ENCODE results near the gene KCNMA1.

Gene KCNMA1

DNA sequence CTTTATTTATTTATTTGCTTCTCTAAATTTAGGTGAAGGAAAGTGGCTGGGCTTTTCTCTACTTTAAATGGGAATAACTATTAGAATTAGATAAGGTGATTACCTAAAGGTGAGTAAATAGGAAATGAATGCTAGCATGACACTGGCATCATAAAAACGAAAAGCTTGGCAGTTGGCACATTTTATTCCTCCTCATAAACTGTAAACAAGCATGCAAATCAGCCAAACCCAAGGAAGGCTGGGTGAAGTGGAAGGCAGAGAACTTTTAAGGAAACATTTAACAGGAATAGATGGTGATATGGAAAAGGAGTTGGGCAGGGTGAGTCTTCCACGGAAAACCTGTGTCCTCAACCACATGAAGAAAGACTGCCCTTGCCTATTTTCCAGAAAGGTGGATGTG is 669.1 kb downstream of the KCNMA1 start:
- H3K9me3 ChIP-seq (replicated peaks in 1 of 2; ENCODE audit: control insufficient read depth in 2 of 2, insufficient read depth in 1 of 2, low read depth in 1 of 2, low read length in 2 of 2): no peaks in the 10 kb centered on the region
- no peak for DNase-seq (ENCODE audit: low spot score)
- no peak overlapping the region for H4K91ac ChIP-seq (ENCODE audit: low read depth, low read length, poor library complexity)
- H3K14ac ChIP-seq (ENCODE audit: low read length): no peak overlapping the region
- peaks cover 0 to 6% of the 10 kb centered on the region in 2 donors for H3K4me1 ChIP-seq (ENCODE audit: control insufficient read depth in 2 of 2, insufficient read depth in 1 of 2, low read depth in 1 of 2, low read length in 2 of 2)
- no peak overlapping the region for H2BK12ac ChIP-seq (ENCODE audit: low read length)
- H3K23ac ChIP-seq (ENCODE audit: low read depth, low read length, poor library complexity): no peak overlapping the region
- WGBS, 2 donors (ENCODE audit: extremely low coverage in 2 of 2, insufficient read length in 2 of 2, insufficient replicate concordance in 1 of 2): no CpG with 5 or more reads among the region's 2 CpGs
- H2BK15ac ChIP-seq (ENCODE audit: low read length): no peak overlapping the region
- no peak overlapping the region for H3K4me2 ChIP-seq (ENCODE audit: insufficient read depth, low read length, poor library complexity, severe bottlenecking)
- H3K27me3 ChIP-seq (ENCODE audit: control insufficient read depth in 3 of 3, insufficient read depth in 3 of 3, low read depth in 1 of 3, low read length in 3 of 3): no peaks in the 10 kb centered on the region
- H3K79me1 ChIP-seq (ENCODE audit: low read depth, low read length): no peaks in the 10 kb centered on the region
- H3K9ac ChIP-seq (ENCODE audit: low read depth, low read length, poor library complexity): no peak overlapping the region
- H3K18ac ChIP-seq (ENCODE audit: low read length): no peak overlapping the region
- H2BK5ac ChIP-seq (ENCODE audit: low read length): no peak overlapping the region
- H4K8ac ChIP-seq (ENCODE audit: low read depth, low read length): no peak overlapping the region
- H3K4ac ChIP-seq (ENCODE audit: low read length): no peak overlapping the region
- H3K4me3 ChIP-seq (ENCODE audit: low read length in 2 of 2): no peak overlapping the region
- no peak overlapping the region for H3K27ac ChIP-seq (replicated peaks; ENCODE audit: low read length)
- no peak overlapping the region for H2AFZ ChIP-seq (ENCODE audit: low read length)
- no peak overlapping the region for H2BK120ac ChIP-seq (ENCODE audit: low read depth, low read length)
- H2AK5ac ChIP-seq (ENCODE audit: low read depth, low read length): no peak overlapping the region
- H3K36me3 ChIP-seq (replicated peaks in 1 of 2; ENCODE audit: control insufficient read depth in 2 of 2, insufficient read depth in 2 of 2, low read length in 2 of 2): no peaks in the 10 kb centered on the region

- H3K9me3 ChIP-seq (replicated peaks in 1 of 2; ENCODE audit: control insufficient read depth in 2 of 2, insufficient read depth in 1 of 2, low read depth in 1 of 2, low read length in 2 of 2): no peaks in the 10 kb centered on the region
- no peak for DNase-seq (ENCODE audit: low spot score)
- no CpG with 5 or more reads among the region's 4 CpGs for WGBS, 2 donors (ENCODE audit: extremely low coverage in 2 of 2, insufficient read length in 2 of 2, insufficient replicate concordance in 1 of 2)
- H3K79me1 ChIP-seq (ENCODE audit: low read depth, low read length): no peaks in the 10 kb centered on the region
- H3K9ac ChIP-seq (ENCODE audit: low read depth, low read length, poor library complexity): no peak overlapping the region
- no peaks in the 10 kb centered on the region for H3K4me1 ChIP-seq (ENCODE audit: control insufficient read depth in 2 of 2, insufficient read depth in 1 of 2, low read depth in 1 of 2, low read length in 2 of 2)
- peaks cover 0 to 2% (median 0%) of the 10 kb centered on the region in 3 experiments for H3K27me3 ChIP-seq (ENCODE audit: control insufficient read depth in 3 of 3, insufficient read depth in 3 of 3, low read depth in 1 of 3, low read length in 3 of 3)
- no peak overlapping the region for H2AFZ ChIP-seq (ENCODE audit: low read length)
- H2BK15ac ChIP-seq (ENCODE audit: low read length): no peak overlapping the region
- no peak overlapping the region for H3K4me3 ChIP-seq (ENCODE audit: low read length in 2 of 2)
- no peak overlapping the region for H2BK12ac ChIP-seq (ENCODE audit: low read length)
- H3K14ac ChIP-seq (ENCODE audit: low read length): no peak overlapping the region
- no peak overlapping the region for H2BK5ac ChIP-seq (ENCODE audit: low read length)
- no peaks in the 10 kb centered on the region for H3K36me3 ChIP-seq (replicated peaks in 1 of 2; ENCODE audit: control insufficient read depth in 2 of 2, insufficient read depth in 2 of 2, low read length in 2 of 2)
- H3K4me2 ChIP-seq (ENCODE audit: insufficient read depth, low read length, poor library complexity, severe bottlenecking): no peak overlapping the region
- H4K91ac ChIP-seq (ENCODE audit: low read depth, low read length, poor library complexity): no peak overlapping the region
- H2AK5ac ChIP-seq (ENCODE audit: low read depth, low read length): no peak overlapping the region
- H2BK120ac ChIP-seq (ENCODE audit: low read depth, low read length): no peak overlapping the region
- H3K23ac ChIP-seq (ENCODE audit: low read depth, low read length, poor library complexity): no peak overlapping the region
- no peak overlapping the region for H3K18ac ChIP-seq (ENCODE audit: low read length)
- H3K4ac ChIP-seq (ENCODE audit: low read length): no peak overlapping the region
- H4K8ac ChIP-seq (ENCODE audit: low read depth, low read length): no peak overlapping the region
- no peak overlapping the region for H3K27ac ChIP-seq (replicated peaks; ENCODE audit: low read length)
These were observed 674.8 kb downstream of the KCNMA1 start for GRCh38 chr10:76962851-76963250.

- Histone ChIP-seq H2BK12ac (ENCODE audit: low read length) (no peak overlapping the region), H3K4ac (ENCODE audit: low read length) (no peak overlapping the region), H3K27me3 (ENCODE audit: control insufficient read depth in 3 of 3, insufficient read depth in 3 of 3, low read depth in 1 of 3, low read length in 3 of 3) (peaks cover 0 to 2% (median 0%) of the 10 kb centered on the region in 3 experiments), H3K4me3 (ENCODE audit: low read length in 2 of 2) (no peak overlapping the region), H3K36me3 (replicated peaks in 1 of 2; ENCODE audit: control insufficient read depth in 2 of 2, insufficient read depth in 2 of 2, low read length in 2 of 2) (no peaks in the 10 kb centered on the region), H2AFZ (ENCODE audit: low read length) (no peak overlapping the region), H2BK120ac (ENCODE audit: low read depth, low read length) (no peak overlapping the region), H3K23ac (ENCODE audit: low read depth, low read length, poor library complexity) (no peak overlapping the region), H3K4me2 (ENCODE audit: insufficient read depth, low read length, poor library complexity, severe bottlenecking) (no peak overlapping the region), H2BK15ac (ENCODE audit: low read length) (no peak overlapping the region), H4K8ac (ENCODE audit: low read depth, low read length) (no peak overlapping the region), H4K91ac (ENCODE audit: low read depth, low read length, poor library complexity) (no peak overlapping the region), H3K14ac (ENCODE audit: low read length) (no peak overlapping the region), H3K18ac (ENCODE audit: low read length) (no peak overlapping the region), H3K4me1 (ENCODE audit: control insufficient read depth in 2 of 2, insufficient read depth in 1 of 2, low read depth in 1 of 2, low read length in 2 of 2) (no peaks in the 10 kb centered on the region), H3K9me3 (replicated peaks in 1 of 2; ENCODE audit: control insufficient read depth in 2 of 2, insufficient read depth in 1 of 2, low read depth in 1 of 2, low read length in 2 of 2) (no peaks in the 10 kb centered on the region), H2BK5ac (ENCODE audit: low read length) (no peak overlapping the region), H3K27ac (replicated peaks; ENCODE audit: low read length) (no peak overlapping the region), H3K79me1 (ENCODE audit: low read depth, low read length) (no peaks in the 10 kb centered on the region), H2AK5ac (ENCODE audit: low read depth, low read length) (no peak overlapping the region), H3K9ac (ENCODE audit: low read depth, low read length, poor library complexity) (no peak overlapping the region)
- no CpG with 5 or more reads among the region's 5 CpGs for WGBS, 2 donors (ENCODE audit: extremely low coverage in 2 of 2, insufficient read length in 2 of 2, insufficient replicate concordance in 1 of 2)
- DNase-seq (ENCODE audit: low spot score): no peak
These were observed 675.8 kb downstream of the KCNMA1 start for GRCh38 chr10:76961841-76962240.

GRCh38 chr10:76959111-76959510 is 678.5 kb downstream of the KCNMA1 start:
- Histone ChIP-seq H3K14ac (ENCODE audit: low read length) (no peak overlapping the region), H3K27ac (replicated peaks; ENCODE audit: low read length) (no peak overlapping the region), H3K79me1 (ENCODE audit: low read depth, low read length) (no peaks in the 10 kb centered on the region), H3K9ac (ENCODE audit: low read depth, low read length, poor library complexity) (no peak overlapping the region), H2BK15ac (ENCODE audit: low read length) (no peak overlapping the region), H3K36me3 (replicated peaks in 1 of 2; ENCODE audit: control insufficient read depth in 2 of 2, insufficient read depth in 2 of 2, low read length in 2 of 2) (no peaks in the 10 kb centered on the region), H3K27me3 (ENCODE audit: control insufficient read depth in 3 of 3, insufficient read depth in 3 of 3, low read depth in 1 of 3, low read length in 3 of 3) (peaks cover 0 to 2% (median 0%) of the 10 kb centered on the region in 3 experiments), H3K23ac (ENCODE audit: low read depth, low read length, poor library complexity) (no peak overlapping the region), H2AK5ac (ENCODE audit: low read depth, low read length) (no peak overlapping the region), H3K4me3 (ENCODE audit: low read length in 2 of 2) (no peak overlapping the region), H2BK120ac (ENCODE audit: low read depth, low read length) (no peak overlapping the region), H3K4ac (ENCODE audit: low read length) (no peak overlapping the region), H4K91ac (ENCODE audit: low read depth, low read length, poor library complexity) (no peak overlapping the region), H3K9me3 (replicated peaks in 1 of 2; ENCODE audit: control insufficient read depth in 2 of 2, insufficient read depth in 1 of 2, low read depth in 1 of 2, low read length in 2 of 2) (no peaks in the 10 kb centered on the region), H2AFZ (ENCODE audit: low read length) (no peak overlapping the region), H3K4me2 (ENCODE audit: insufficient read depth, low read length, poor library complexity, severe bottlenecking) (no peak overlapping the region), H2BK5ac (ENCODE audit: low read length) (no peak overlapping the region), H3K4me1 (ENCODE audit: control insufficient read depth in 2 of 2, insufficient read depth in 1 of 2, low read depth in 1 of 2, low read length in 2 of 2) (no peaks in the 10 kb centered on the region), H4K8ac (ENCODE audit: low read depth, low read length) (no peak overlapping the region), H3K18ac (ENCODE audit: low read length) (no peak overlapping the region), H2BK12ac (ENCODE audit: low read length) (no peak overlapping the region)
- no CpG with 5 or more reads among the region's 2 CpGs for WGBS, 2 donors (ENCODE audit: extremely low coverage in 2 of 2, insufficient read length in 2 of 2, insufficient replicate concordance in 1 of 2)
- no peak for DNase-seq (ENCODE audit: low spot score)

Data from neuronal stem cell (in vitro differentiated cells).